GM18873 (cell line): Measurements from ENCODE around the gene INPP5A.
"Not testable (repeated sequence)": the region's sequence is repeated elsewhere in the genome, so short reads cannot be mapped to it uniquely, and the experiment has no call there.

ENCODE experiments used
- ATAC-seq: cut with Tn5 transposase; IDR thresholded peaks from one replicate; pipeline ENCODE4 v1.9.1; 2021; ENCODE audit warnings: mild to moderate bottlenecking, moderate library complexity, moderate number of reproducible peaks; ENCODE audit not compliant: unreplicated experiment, low FRiP score

The INPP5A gene

DNA sequence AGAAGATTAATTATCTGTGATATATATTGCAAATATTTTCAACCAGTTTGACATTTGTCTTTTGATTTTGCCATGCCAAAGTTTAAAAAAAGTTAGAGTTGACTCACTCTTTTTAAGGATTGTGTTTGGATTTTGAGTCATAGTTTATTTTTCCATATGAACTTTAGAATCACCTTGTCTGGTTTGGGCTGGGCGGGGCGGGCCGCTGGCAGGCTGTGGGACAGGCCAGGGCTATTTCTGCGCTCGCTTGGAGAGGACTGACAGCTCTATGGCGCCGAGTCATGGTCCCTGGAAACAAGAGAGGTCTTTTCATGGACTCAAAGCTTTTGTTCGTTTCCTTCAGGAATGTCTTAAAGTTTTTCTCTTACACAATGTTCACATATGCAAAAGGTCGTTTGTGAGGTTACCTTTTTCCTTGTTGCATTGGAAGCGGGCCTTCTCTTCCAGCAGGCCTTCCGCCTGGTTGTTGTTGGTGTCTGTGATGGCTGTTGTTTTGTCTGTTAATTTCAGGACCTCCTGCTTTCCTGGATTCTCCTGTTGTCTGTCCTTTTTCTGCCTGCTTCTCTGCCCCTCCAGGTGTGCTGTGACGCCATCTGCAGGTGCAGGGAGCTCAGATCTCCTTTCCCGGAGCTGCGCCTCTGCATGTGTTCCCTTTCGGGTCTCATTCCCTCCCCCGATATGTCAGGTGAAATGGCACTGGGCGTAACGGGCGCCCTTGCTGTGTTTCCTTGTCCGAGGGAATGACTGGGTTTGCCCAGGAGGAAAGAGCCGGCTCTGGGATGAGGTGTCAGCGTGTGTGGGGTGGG lies 53.8 kb downstream of the INPP5A start:
- no peak for ATAC-seq

DNA sequence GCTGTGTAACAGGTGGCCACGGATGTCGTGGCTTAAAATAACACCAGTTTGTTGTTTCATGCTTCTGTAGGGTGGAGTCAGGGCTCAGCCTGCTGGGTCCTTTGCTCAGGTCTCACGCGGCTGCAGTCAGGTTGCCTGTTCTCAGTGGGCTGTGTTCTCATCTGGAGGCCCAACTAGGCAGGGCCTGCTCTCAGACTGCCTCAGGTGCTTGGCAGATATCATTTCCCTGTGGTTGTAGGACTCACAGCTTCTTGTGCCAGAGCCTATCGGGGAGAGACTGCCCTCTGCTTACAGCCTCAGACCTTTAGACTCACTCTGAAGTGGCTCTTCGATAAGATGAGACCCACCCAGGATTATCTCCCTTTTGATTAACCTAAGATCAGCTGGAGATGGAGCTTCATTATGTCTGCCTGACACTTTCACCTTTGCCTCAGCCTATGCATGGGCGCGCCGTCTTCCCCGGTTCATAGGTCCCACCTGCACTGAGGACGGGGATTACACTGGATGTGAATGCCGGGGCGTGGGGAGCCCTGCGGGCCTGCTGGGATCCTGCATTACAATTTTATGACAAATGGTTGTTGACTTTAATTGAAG lies 55.3 kb downstream of the INPP5A start:
- no peak for ATAC-seq

DNA sequence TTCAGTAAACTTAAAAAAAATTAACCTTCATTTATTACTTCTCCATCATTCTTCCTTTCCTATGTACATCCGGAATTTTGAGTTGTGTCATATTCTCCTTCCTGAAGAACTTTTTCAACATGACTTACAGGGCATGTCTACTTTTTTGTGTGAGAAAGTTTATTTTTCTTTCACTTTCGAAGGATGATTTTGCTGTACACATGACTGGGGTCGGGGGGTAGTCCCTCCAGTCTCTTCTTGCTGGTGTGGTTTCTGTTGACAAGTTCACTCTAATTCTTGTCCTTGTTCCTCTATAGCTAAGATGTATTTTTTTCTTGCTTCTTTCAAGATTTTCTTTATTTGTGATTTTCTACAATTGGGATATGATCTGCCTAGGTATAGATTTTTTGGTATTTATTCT lies 55.8 kb downstream of the INPP5A start:
- ATAC-seq: peak; percentile 50

DNA sequence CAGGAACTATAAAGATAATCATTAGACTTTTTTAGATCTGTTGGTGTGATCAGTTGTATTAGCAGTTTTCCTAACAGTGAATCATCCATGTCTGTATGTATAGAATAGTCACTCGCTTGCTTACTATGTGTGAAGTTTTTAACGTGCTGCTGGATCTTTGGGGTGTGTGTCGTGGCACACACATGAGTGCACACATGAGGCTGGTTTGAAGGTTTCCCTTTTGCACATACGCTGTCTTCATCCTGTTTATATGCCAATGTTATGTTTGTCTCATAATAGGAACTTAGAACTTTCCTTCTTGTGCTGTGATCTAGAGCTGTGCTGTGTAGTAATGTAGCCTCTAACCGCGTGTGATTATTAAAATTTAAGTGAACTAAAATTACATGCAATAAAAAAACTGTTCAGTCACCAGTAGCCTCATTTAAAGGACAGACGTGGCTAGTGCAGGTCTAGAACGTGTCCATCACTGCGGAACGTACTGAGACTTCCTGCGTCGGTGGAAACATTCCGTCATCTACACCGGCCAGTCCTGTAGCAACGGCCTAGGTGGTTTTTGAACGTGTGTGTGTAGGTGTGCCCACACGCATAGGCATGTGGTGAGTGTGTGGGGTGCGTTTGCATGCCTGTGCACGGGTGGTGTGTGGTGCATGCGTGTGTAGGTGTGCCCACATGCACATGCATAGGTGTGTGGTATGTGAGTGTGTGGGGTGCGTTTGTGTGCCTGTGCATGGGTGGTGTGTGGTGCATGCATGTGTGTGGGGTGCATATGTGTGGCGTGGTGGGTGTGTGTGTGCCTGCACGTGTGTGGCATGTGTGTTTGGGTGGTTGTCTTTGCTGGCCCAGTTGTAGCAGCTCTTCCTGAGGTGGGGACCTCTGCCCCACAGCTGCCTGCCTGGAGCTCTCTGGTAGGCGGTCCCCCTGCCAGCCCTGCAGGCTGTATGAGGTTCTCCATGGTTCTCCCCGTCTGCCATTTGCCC lies 56.6 kb downstream of the INPP5A start:
- ATAC-seq: peak; percentile 52

DNA sequence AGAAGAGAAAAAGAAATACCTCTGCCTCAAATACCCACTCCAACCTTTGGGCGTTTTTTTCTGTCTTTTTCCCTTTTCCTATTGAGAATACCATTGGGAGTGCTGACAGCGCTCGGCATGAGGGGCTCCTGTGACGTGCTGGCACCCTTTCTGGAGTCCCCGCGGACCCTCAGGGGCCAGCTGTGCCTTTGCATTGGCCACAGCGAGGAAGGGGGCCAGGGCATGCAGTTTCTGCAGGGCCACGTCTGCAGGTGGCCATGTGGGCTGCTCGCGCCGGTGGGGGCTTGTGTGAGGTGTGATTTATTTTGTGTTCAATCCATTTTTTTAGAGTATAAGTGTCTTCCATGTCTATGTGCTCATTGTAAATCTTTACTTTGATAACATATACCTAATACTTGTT lies 57.4 kb downstream of the INPP5A start:
- ATAC-seq: no peak

DNA sequence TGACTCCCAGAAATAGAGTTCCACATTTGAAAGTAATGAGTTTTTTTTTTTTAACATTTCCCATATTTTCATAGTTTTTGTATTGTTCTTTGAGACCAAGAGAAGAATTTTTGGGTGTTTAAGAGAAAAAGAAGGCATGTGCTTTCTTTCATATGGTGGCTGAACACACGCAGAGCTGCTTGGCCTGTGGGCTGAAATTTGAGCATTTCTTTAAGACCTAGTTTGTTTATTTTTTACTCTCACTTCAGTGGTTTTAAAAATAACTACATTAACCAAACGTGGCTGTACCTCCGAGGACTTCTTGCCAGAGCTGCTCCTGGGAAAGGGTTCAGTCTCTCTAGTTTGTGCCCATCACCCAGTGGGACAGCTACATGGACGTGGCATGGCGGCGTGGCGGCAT lies 58.3 kb downstream of the INPP5A start:
- ATAC-seq: no peak

DNA sequence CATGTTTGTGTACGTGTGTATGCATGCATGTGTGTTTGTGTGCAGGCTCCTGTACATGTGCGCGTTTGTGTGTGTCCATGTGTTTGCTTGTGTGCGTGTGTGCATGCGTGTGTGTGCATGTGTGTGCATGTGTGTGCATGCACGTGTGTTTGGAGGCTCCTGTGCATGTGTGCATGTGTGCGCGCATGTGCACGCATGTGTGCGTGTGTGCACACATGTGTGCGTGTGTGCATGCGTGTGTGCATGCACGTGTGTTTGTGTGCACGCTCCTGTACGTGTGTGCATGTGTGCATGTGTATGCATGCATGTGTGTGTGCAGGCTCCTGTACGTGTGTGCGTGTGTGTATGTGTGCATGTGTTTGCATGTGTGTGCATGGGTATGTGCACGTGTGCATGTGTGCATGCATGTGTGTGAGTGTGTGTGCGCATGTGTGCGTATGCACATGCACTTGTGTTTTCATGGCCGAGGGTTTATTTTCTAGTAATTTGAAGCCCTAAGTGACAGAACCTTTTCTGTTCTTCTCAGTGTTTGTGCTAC lies 59.2 kb downstream of the INPP5A start:
- no peak for ATAC-seq

DNA sequence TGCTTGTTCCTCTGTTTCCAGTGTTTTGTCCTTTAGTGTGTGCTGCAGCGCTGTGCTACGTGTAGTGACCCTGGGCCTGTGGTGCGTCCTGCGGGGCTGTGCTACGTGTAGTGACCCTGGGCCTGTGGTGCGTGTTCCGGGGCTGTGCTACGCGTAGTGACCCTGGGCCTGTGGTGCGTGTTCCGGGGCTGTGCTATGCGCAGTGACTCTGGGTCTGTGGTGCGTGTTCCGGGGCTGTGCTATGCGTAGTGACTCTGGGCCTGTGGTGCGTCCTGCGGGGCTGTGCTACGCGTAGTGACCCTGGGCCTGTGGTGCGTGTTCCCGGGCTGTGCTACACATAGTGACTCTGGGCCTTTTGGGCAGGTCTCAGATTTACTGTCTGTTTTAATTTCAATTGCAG lies 60.1 kb downstream of the INPP5A start:
- no peak for ATAC-seq

DNA sequence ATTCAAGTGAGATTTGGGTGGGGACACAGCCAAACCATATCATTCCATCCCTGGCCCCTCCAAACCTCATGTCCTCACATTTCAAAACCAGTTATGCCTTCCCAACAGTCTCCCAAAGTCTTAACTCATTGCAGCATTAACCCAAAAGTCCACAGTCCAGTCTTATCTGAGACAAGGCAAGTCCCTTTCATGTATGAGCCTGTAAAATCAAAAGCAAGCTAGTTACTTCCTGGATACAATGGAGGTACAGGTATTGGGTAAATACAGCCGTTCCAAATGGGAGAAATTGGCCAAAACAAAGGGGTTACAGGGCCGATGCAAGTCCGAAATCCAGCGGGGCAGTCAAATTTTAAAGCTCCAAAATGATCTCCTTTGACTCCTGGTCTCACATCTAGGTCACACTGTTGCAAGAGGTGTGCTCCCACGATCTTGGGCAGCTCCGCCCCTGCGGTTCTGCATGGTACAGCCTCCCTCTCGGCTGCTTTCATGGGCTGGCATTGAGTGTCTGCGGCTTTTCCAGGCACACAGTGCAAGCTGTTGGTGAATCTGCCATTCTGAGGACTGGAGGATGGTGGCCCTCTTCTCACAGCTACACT lies 61.5 kb downstream of the INPP5A start:
- not testable (repeated sequence) for ATAC-seq

DNA sequence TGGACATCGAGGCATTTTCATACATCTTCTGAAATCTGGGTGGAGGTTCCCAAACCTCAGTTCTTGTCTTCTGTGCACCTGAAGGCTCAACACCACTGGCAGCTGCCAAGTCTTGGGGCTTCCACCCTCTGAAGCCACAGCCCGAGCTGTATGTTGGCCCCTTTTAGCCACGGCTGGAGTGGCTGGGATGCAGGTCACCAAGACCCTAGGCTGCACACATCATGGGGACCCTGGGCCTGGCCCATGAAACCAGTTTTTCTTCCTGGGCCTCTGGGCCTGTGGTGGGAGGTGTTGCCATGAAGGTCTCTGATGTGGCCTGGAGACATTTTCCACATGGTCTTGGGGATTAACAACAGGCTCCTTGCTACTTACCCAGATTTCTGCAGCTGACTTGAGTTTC lies 62.1 kb downstream of the INPP5A start:
- no peak for ATAC-seq

DNA sequence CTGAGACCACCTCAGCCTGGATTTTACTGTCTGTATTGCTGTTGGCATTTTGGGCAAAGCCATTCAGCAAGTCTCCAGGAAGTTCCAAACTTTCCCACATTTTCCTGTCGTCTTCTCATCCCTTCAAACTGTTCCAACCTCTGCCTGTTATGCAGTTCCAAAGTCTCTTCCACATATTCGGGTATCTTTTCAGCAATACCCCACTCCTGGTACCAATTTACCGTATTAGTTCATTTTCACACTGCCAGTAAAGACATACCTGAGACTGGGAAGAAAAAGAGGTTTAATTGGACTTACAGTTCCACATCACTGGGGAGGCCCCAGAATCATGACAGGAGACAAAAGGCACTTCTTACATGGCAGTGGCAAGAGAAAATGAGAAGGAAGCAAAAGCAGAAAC lies 62.8 kb downstream of the INPP5A start:
- ATAC-seq: no peak

DNA sequence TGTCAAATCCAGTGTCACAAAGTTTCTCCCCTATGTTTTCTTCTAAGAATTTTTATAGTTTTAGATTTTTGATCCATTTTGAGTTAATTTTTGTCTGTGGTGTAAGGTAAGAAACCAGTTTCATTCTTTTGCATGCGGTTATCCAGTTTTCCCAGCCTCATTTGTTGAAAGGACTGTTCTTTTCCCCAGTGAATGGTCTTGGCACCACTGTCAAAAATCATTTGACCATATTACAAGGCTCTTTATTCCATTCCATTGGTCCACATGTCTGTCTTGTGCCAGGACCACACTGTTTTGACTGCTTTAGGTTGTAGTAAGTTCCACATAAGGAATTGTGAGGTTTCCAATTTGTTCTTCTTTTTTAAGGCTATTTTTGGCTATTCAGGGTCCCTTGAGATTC lies 64.0 kb downstream of the INPP5A start:
- no peak for ATAC-seq

DNA sequence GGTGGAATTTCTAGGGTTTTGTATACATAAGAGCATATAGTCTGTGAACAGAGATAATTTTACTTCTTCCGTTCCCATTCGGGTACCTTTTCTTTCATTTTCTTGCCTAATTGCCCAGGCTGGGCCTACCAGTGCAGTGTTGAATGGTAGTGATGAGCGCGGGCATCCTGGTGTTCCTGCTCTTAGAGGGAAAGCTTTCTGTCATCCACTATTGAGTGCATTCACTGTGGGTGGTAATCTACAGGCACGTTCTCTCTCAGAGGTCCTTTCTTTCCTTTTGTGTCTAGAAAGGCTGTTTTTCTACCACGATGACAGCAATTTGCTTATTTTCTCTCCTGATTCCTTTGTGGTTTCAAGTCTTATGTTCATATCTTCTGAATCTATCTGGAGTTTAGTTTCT lies 65.0 kb downstream of the INPP5A start:
- ATAC-seq: no peak

DNA sequence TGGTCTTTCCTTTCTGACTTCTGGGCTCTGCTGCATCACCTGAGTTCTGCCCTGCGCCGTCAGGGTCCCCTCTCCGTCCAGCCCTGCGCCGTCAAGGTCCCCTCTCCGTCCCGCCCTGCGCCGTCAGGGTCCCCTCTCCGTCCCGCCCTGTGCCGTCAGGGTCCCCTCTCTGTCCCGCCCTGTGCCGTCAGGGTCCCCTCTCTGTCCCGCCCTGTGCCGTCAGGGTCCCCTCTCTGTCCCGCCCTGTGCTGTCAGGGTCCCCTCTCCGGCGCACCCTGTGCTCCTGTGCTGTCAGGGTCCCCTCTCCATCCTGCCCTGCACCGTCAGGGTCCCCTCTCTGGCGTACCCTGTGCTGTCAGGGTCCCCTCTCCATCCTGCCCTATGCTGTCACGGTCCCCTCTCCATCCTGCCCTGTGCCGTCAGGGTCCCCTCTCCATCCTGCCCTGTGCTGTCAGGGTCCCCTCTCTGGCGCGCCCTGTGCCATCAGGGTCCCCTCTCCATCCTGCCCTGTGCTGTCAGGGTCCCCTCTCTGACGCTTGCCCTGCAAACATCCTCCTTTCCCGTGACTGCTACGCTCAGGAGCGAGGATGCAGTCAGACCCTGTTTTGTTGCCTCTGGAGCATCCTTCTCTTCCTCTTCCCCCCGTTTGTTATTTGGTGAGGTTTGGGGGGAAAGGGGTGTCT lies 66.4 kb downstream of the INPP5A start:
- ATAC-seq: no peak

DNA sequence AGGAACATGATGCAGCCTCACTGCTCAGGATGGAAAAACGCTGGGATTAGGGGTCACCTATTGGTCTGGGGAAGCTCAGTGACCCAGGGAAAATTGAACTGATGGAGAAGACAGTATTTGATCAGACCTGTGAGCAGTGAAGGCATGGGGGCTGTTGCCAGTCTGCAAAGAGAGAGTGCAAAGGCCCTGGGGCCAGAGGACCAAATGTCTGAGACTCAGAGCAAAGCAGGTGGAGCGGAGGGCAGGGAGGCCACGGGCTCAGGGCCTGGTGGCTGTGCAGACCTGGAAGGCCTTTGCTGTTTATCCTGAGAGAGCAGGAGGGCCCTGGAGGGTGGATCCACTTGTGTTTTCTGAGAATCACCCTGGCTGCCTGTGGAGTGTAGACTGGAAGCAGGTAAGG lies 67.1 kb downstream of the INPP5A start:
- ATAC-seq: no peak

DNA sequence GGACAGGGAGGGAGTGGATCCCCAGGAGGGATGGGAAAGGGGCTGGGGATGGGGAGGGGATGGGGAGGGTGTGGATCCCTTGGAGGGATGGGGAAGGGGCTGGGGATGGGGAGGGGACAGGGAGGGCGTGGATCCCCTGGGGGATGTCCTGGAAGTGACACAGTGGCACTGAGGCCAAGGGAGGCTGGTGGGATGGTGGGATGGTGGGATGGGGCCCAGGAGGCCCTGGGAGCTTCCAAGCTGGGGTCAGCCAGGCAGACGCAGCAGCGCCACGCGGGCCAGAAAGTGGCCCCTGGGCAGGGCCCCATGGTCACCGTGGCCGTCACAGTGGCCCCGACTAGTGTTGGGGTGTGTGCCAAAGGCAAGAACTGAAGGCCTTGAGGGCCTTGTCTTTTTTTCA lies 67.8 kb downstream of the INPP5A start:
- ATAC-seq: no peak

DNA sequence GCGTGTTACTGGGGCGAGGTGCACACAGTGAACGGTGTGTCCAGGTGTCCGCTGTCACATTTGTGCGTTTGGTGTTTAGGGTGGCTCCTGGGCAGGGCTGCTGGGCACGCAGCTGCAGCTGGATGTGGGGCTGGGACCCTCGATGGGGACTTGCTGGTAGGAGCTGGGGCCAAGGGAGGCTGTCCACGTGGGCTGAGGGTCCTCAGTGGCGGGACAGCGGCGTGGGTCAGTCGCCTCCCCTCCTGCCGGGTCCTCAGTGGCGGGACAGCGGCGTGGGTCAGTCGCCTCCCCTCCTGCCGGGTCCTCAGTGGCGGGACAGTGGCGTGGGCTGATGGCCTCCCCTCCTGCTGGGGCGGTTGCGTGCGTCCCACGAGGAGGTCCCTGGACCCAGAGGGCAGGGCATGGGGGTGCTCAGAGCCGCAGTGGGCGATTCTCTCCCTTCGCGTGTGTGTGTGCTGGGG lies 68.5 kb downstream of the INPP5A start:
- no peak for ATAC-seq

DNA sequence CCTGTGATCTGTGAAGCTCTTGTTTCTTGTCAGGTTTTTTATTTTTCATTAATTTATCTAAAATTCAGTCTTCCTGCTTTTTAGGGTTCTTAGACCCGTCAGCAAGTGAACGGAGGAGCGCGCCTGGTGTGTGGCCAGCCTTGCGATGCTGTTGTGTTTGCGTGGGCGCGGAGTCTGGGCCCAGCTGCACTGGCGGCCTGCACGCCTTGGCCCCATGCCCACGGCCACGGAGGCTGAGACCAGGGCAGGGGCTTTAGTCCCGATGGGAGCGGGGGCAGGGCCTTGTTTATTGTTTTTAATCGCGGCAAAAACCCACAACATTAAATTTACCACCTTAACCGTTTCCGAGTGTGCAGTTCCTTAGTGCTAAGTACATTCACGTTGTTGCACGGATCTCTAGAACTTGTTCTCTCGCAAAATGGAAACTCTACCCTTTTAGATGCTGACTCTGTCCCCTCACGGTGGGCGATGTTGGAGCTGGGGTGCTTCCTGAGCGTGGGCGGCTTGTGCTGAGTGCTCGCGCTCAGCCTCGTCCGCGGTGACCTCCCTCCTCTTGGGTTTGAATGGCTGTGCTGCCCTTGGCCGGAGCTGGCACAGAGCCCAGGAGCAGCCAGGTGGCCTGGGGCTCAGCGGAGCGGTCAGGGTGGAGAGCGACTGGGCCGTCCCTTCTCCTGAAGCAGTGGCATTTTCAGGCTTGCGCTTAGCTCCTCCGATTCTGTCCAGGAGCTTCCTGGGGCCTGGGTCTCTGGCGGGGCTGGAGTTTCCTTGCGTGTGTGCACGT lies 69.1 kb downstream of the INPP5A start:
- no peak for ATAC-seq

DNA sequence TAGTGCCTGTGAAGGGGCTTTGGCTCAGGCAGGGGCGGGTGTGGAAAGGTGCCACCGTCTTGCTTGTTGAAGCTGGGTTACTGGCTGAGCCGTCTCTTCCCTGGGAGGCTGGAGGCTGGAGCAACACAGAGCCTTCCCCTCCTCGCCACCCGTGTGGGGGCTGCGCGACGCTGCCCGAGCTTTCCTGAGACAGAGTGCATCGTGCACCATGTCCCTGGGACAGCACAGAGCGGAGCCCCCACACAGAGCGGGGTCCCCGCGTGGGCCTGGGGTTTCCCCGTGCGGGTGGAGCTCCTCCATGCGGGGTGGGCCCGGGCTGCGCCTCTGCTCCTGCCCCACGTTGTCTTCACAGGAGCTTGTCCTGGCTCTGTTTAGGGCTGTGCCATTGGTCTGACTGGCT lies 69.9 kb downstream of the INPP5A start:
- ATAC-seq: no peak
